ENCODE results near the gene GCH1. TPM values are rescaled to one million over a fixed set of nuclear protein-coding genes. Genes with fewer than 3 reads are reported as not detected.

GCH1 gene
- total RNA-seq, 1 experiment from 2014 or later = 9.2 TPM

GRCh38 chr14:54813081-54813480 is 89.5 kb downstream of the GCH1 start:
- CTCF ChIA-PET = interaction anchor here (1.0 to 2.8 kb wide), 6 partner anchors 8 to 170 kb away, joined by 3 to 37 read pairs (median 10); no protein-coding TSS in a partner anchor
- peaks cover 4% of the 10 kb centered on the region for H3K27me3 Mint-ChIP-seq (ENCODE audit: low read depth)
- H3K4me1 Mint-ChIP-seq = no peaks in the 10 kb centered on the region
- H3K4me3 Mint-ChIP-seq = no peak overlapping the region
- no peak overlapping the region for H3K27ac Mint-ChIP-seq
- TF ChIP-seq GABPB1 (CRISPR knock-in tag; IDR thresholded peaks at IDR 0.05) = no peak
- TF ChIP-seq, protein P1, sequence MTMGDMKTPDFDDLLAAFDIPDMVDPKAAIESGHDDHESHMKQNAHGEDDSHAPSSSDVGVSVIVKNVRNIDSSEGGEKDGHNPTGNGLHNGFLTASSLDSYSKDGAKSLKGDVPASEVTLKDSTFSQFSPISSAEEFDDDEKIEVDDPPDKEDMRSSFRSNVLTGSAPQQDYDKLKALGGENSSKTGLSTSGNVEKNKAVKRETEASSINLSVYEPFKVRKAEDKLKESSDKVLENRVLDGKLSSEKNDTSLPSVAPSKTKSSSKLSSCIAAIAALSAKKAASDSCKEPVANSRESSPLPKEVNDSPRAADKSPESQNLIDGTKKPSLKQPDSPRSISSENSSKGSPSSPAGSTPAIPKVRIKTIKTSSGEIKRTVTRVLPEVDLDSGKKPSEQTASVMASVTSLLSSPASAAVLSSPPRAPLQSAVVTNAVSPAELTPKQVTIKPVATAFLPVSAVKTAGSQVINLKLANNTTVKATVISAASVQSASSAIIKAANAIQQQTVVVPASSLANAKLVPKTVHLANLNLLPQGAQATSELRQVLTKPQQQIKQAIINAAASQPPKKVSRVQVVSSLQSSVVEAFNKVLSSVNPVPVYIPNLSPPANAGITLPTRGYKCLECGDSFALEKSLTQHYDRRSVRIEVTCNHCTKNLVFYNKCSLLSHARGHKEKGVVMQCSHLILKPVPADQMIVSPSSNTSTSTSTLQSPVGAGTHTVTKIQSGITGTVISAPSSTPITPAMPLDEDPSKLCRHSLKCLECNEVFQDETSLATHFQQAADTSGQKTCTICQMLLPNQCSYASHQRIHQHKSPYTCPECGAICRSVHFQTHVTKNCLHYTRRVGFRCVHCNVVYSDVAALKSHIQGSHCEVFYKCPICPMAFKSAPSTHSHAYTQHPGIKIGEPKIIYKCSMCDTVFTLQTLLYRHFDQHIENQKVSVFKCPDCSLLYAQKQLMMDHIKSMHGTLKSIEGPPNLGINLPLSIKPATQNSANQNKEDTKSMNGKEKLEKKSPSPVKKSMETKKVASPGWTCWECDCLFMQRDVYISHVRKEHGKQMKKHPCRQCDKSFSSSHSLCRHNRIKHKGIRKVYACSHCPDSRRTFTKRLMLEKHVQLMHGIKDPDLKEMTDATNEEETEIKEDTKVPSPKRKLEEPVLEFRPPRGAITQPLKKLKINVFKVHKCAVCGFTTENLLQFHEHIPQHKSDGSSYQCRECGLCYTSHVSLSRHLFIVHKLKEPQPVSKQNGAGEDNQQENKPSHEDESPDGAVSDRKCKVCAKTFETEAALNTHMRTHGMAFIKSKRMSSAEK (CRISPR knock-in tag; IDR thresholded peaks at IDR 0.05; ENCODE audit: borderline replicate concordance) = no peak
- TF ChIP-seq CREM (CRISPR knock-in tag; IDR thresholded peaks at IDR 0.05) = no peak
- TF ChIP-seq, protein P2, sequence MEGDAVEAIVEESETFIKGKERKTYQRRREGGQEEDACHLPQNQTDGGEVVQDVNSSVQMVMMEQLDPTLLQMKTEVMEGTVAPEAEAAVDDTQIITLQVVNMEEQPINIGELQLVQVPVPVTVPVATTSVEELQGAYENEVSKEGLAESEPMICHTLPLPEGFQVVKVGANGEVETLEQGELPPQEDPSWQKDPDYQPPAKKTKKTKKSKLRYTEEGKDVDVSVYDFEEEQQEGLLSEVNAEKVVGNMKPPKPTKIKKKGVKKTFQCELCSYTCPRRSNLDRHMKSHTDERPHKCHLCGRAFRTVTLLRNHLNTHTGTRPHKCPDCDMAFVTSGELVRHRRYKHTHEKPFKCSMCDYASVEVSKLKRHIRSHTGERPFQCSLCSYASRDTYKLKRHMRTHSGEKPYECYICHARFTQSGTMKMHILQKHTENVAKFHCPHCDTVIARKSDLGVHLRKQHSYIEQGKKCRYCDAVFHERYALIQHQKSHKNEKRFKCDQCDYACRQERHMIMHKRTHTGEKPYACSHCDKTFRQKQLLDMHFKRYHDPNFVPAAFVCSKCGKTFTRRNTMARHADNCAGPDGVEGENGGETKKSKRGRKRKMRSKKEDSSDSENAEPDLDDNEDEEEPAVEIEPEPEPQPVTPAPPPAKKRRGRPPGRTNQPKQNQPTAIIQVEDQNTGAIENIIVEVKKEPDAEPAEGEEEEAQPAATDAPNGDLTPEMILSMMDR (IDR thresholded peaks at IDR 0.05) = no peak
- TF ChIP-seq EMX1 (CRISPR knock-in tag; IDR thresholded peaks at IDR 0.05) = no peak
- TF ChIP-seq ZNF121 (CRISPR knock-in tag; IDR thresholded peaks at IDR 0.05) = no peak
- TF ChIP-seq ZNF317 (CRISPR knock-in tag; IDR thresholded peaks at IDR 0.05; ENCODE audit: borderline replicate concordance, low read depth) = no peak
- TF ChIP-seq, protein P3, sequence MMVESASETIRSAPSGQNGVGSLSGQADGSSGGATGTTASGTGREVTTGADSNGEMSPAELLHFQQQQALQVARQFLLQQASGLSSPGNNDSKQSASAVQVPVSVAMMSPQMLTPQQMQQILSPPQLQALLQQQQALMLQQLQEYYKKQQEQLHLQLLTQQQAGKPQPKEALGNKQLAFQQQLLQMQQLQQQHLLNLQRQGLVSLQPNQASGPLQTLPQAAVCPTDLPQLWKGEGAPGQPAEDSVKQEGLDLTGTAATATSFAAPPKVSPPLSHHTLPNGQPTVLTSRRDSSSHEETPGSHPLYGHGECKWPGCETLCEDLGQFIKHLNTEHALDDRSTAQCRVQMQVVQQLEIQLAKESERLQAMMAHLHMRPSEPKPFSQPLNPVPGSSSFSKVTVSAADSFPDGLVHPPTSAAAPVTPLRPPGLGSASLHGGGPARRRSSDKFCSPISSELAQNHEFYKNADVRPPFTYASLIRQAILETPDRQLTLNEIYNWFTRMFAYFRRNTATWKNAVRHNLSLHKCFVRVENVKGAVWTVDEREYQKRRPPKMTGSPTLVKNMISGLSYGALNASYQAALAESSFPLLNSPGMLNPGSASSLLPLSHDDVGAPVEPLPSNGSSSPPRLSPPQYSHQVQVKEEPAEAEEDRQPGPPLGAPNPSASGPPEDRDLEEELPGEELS (CRISPR knock-in tag; IDR thresholded peaks at IDR 0.05) = no peak
- no peak for TF ChIP-seq NFATC4 (CRISPR knock-in tag; IDR thresholded peaks at IDR 0.05)
- TF ChIP-seq ESRRA (CRISPR knock-in tag; IDR thresholded peaks at IDR 0.05; ENCODE audit: borderline replicate concordance) = no peak
- TF ChIP-seq PRRX2 (CRISPR knock-in tag; IDR thresholded peaks at IDR 0.05) = no peak
- no peak for TF ChIP-seq SP1 (CRISPR knock-in tag; conservative IDR thresholded peaks at IDR 0.05)
- TF ChIP-seq, protein P4, sequence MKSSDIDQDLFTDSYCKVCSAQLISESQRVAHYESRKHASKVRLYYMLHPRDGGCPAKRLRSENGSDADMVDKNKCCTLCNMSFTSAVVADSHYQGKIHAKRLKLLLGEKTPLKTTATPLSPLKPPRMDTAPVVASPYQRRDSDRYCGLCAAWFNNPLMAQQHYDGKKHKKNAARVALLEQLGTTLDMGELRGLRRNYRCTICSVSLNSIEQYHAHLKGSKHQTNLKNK (CRISPR knock-in tag; IDR thresholded peaks at IDR 0.05) = no peak
- TF ChIP-seq ZNF416 (CRISPR knock-in tag; IDR thresholded peaks at IDR 0.05) = no peak
- no peak for TF ChIP-seq ZNF138 (CRISPR knock-in tag; conservative IDR thresholded peaks at IDR 0.05)
- no peak for TF ChIP-seq MXD4 (CRISPR knock-in tag; IDR thresholded peaks at IDR 0.05; ENCODE audit: borderline replicate concordance)
- peaks cover 12% of the 10 kb centered on the region for H3K9me3 Mint-ChIP-seq
- POLR2A ChIA-PET = no interaction called here
- DNase-seq (ENCODE audit: low spot score) (no peak), ATAC-seq (no peak)
- H3K36me3 Mint-ChIP-seq = no peaks in the 10 kb centered on the region

- H3K27me3 Mint-ChIP-seq (ENCODE audit: low read depth) = peaks cover 4% of the 10 kb centered on the region
- POLR2A ChIA-PET = no interaction called here
- no peak overlapping the region for H3K4me3 Mint-ChIP-seq
- no peak for ATAC-seq
- H3K9me3 Mint-ChIP-seq = peaks cover 12% of the 10 kb centered on the region
- CTCF ChIA-PET = interaction anchor here (1.1 to 2.8 kb wide), 4 partner anchors 8 to 90 kb away, joined by 3 to 37 read pairs (median 14); no protein-coding TSS in a partner anchor
- TF ChIP-seq RORB (CRISPR knock-in tag; IDR thresholded peaks at IDR 0.05) = no peak
- no peak for TF ChIP-seq FOXJ3 (CRISPR knock-in tag; IDR thresholded peaks at IDR 0.05; ENCODE audit: borderline replicate concordance)
- TF ChIP-seq PRRX2 (CRISPR knock-in tag; IDR thresholded peaks at IDR 0.05) = no peak
- TF ChIP-seq E2F5 (CRISPR knock-in tag; IDR thresholded peaks at IDR 0.05) = no peak
- TF ChIP-seq ZNF121 (CRISPR knock-in tag; IDR thresholded peaks at IDR 0.05) = no peak
- TF ChIP-seq SMAD3 (CRISPR knock-in tag; IDR thresholded peaks at IDR 0.05; ENCODE audit: borderline replicate concordance) = no peak
- H3K4me1 Mint-ChIP-seq = no peaks in the 10 kb centered on the region
- DNase-seq (ENCODE audit: low spot score) = no peak
- H3K27ac Mint-ChIP-seq = no peak overlapping the region
- no peaks in the 10 kb centered on the region for H3K36me3 Mint-ChIP-seq
Measured at GRCh38 chr14:54812617-54813016, 90.0 kb downstream of the GCH1 start.
